Keratinocyte (primary cell): ENCODE results near the gene RAI1. TPM values are rescaled to one million over a fixed set of nuclear protein-coding genes. Genes with fewer than 3 reads are reported as not detected.

ENCODE experiments used
- DNase-seq: peaks from one replicate; pipeline ENCODE4 v3.0.0-alpha.2; 2011; ENCODE audit warnings: low read depth, missing footprints, low spot score
- FAIRE-seq: peaks from 2 replicates; lab custom pipeline; 2011; peaks lifted over from hg19 to GRCh38; lab: Jason Lieb, UNC
- H2AFZ ChIP-seq: 2 replicates; pipeline ENCODE4 v1.6.0; 2012; ENCODE audit warnings: low read length, control low read depth, inconsistent platforms; ENCODE audit not compliant: control insufficient read depth
- H3K27ac ChIP-seq: 2 replicates; pipeline ENCODE4 v1.5.1; 2011; ENCODE audit warnings: low read length; ENCODE audit not compliant: control insufficient read depth, insufficient read depth
- H3K27me3 ChIP-seq: 3 replicates; pipeline ENCODE4 v1.6.0; 2011; ENCODE audit warnings: low read length; ENCODE audit not compliant: control insufficient read depth, insufficient read depth; ENCODE audit errors: extremely low read depth
- H3K36me3 ChIP-seq, 2 experiments: 2 replicates in 1 of 2; 3 replicates in 1 of 2; pipeline ENCODE4 v1.5.1; 2011; ENCODE audit warnings: low read length in 2 of 2, mild to moderate bottlenecking in 1 of 2; ENCODE audit not compliant: control insufficient read depth in 2 of 2, insufficient read depth in 2 of 2; ENCODE audit errors: extremely low read depth in 1 of 2
- H3K4me1 ChIP-seq: 3 replicates; pipeline ENCODE4 v1.5.1; 2011; ENCODE audit warnings: low read length; ENCODE audit not compliant: control insufficient read depth, insufficient read depth; ENCODE audit errors: extremely low read depth
- H3K4me2 ChIP-seq: 3 replicates; pipeline ENCODE4 v1.6.0; 2011; ENCODE audit warnings: low read depth, low read length; ENCODE audit not compliant: control insufficient read depth, insufficient read depth; ENCODE audit errors: extremely low read depth
- H3K4me3 ChIP-seq, 3 experiments: fragments of 200-600 bp in 1 of 3; sonication (generic) in 1 of 3; 2 replicates in 2 of 3; 3 replicates in 1 of 3; pipeline ENCODE4 v1.5.1; 2011 to 2016; ENCODE audit warnings: low read length in 3 of 3, mild to moderate bottlenecking in 3 of 3, control low read depth in 2 of 3, inconsistent platforms in 1 of 3, low read depth in 1 of 3, mixed read lengths in 1 of 3, mixed run types in 1 of 3, moderate library complexity in 1 of 3; ENCODE audit not compliant: control insufficient read depth in 2 of 3, insufficient read depth in 2 of 3; ENCODE audit errors: extremely low read depth in 1 of 3
- H3K79me2 ChIP-seq: 2 replicates; pipeline ENCODE4 v1.6.0; 2012; ENCODE audit warnings: low read length; ENCODE audit not compliant: control insufficient read depth, insufficient read depth
- H3K9ac ChIP-seq: 3 replicates; pipeline ENCODE4 v1.6.0; 2011; ENCODE audit warnings: low read length; ENCODE audit not compliant: control insufficient read depth, insufficient read depth; ENCODE audit errors: extremely low read depth
- H3K9me1 ChIP-seq: 3 replicates; pipeline ENCODE4 v1.6.0; 2011; ENCODE audit warnings: low read length; ENCODE audit not compliant: control insufficient read depth, insufficient read depth; ENCODE audit errors: extremely low read depth
- H3K9me3 ChIP-seq: 2 replicates; pipeline ENCODE4 v1.5.1; 2012; ENCODE audit warnings: low read depth, low read length; ENCODE audit not compliant: control insufficient read depth
- H4K20me1 ChIP-seq: 3 replicates; pipeline ENCODE4 v1.6.0; 2011; ENCODE audit warnings: low read length; ENCODE audit not compliant: control insufficient read depth, insufficient read depth; ENCODE audit errors: extremely low read depth
- EZH2 ChIP-seq: IDR thresholded peaks from one replicate; pipeline ENCODE4 v1.6.1; 2012; ENCODE audit warnings: inconsistent platforms, mild to moderate bottlenecking, low read length, moderate library complexity
- dilution Hi-C: fragments of 300-500 bp; cut with MboI; formaldehyde crosslinking; loops from one replicate; pipeline ENCODE4 v1.7.0; 2020; ENCODE audit warnings: low sequenced_read_pairs; ENCODE audit not compliant: extremely low pct_ligation_motif_present
- polyA plus RNA-seq, 5 experiments: library from polyadenylated mRNA; depleted of rRNA in 3 of 5; stranded (reverse) in 3 of 5; stranded (forward) in 1 of 5; unstranded in 1 of 5; fragments of >200 nt; gene quantifications; 1 replicate in 1 of 5; 2 replicates in 3 of 5; 3 replicates in 1 of 5; pipeline versions ENCODE4 v1.2.1 to v1.2.3, GENCODE V29; 2011 to 2012; ENCODE audit warnings: missing spikeins in 2 of 5, low read depth in 1 of 5, low replicate concordance in 1 of 5
- TF ChIP-seq, protein P1 (sequence below), 3 experiments: IDR thresholded peaks in 1 of 3; conservative IDR thresholded peaks in 1 of 3; optimal IDR thresholded peaks in 1 of 3; 2 replicates in 2 of 3; 3 replicates in 1 of 3; pipeline versions ENCODE3 to v1.5.1; 2011; ENCODE audit warnings: low read length in 3 of 3, mild to moderate bottlenecking in 3 of 3, moderate library complexity in 2 of 3, control low read depth in 1 of 3, inconsistent platforms in 1 of 3; ENCODE audit not compliant: insufficient read depth in 2 of 3; ENCODE audit errors: extremely low read depth in 1 of 3

Gene RAI1
- polyA plus RNA-seq, 1 donor (not counting 4 experiments of a cell fraction or from before 2014, with no cell fraction given), result 2.6 TPM

DNA sequence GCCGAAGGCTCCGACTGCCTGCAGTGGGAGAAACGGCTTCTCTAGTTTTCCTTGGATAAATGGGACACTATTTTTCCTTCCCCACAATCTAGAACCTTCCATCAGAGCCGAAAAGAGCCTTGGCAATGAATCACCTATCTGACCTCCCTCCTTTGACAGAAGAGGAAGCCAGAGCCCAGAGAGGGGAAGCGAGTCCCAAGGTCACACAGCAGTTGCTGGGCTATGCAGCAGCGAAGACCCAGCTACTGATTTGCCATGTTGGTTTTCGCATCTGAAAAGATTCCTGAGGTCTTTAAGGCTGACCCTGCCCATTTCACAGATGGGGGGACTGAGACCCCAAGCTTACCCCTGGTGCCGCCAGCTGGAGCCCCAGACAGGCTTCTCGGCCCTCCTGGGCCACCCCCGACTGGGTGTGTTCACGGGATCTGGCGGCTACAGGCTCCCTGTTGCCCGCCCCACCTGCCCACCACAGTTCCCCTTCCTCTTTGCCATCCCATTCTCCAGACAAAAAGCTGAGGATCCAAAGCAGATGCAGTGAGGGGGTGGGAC, 45.9 kb downstream of the RAI1 start:
- dilution Hi-C loops, result no loop called here
- no peak overlapping the region for H3K4me2 ChIP-seq
- H3K27ac ChIP-seq, result no peak overlapping the region
- no peak for DNase-seq
- H3K27me3 ChIP-seq, result no peaks in the 10 kb centered on the region
- H3K9me3 ChIP-seq, result no peaks in the 10 kb centered on the region
- no peak overlapping the region for H3K4me3 ChIP-seq
- H3K79me2 ChIP-seq, result peaks cover 63% of the 10 kb centered on the region
- H3K4me1 ChIP-seq, result peaks cover 31% of the 10 kb centered on the region
- TF ChIP-seq, protein P1, sequence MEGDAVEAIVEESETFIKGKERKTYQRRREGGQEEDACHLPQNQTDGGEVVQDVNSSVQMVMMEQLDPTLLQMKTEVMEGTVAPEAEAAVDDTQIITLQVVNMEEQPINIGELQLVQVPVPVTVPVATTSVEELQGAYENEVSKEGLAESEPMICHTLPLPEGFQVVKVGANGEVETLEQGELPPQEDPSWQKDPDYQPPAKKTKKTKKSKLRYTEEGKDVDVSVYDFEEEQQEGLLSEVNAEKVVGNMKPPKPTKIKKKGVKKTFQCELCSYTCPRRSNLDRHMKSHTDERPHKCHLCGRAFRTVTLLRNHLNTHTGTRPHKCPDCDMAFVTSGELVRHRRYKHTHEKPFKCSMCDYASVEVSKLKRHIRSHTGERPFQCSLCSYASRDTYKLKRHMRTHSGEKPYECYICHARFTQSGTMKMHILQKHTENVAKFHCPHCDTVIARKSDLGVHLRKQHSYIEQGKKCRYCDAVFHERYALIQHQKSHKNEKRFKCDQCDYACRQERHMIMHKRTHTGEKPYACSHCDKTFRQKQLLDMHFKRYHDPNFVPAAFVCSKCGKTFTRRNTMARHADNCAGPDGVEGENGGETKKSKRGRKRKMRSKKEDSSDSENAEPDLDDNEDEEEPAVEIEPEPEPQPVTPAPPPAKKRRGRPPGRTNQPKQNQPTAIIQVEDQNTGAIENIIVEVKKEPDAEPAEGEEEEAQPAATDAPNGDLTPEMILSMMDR (optimal IDR thresholded peaks at IDR 0.05 in 1 of 3, IDR thresholded peaks at IDR 0.05 in 1 of 3, conservative IDR thresholded peaks at IDR 0.05 in 1 of 3; ENCODE audit: extremely low read depth in 1 of 3, insufficient read depth in 2 of 3, low read length in 3 of 3), result no peak
- TF ChIP-seq EZH2, result no peak
- H4K20me1 ChIP-seq, result peaks cover 35% of the 10 kb centered on the region
- no peak for FAIRE-seq
- peaks cover 2 to 5% of the 10 kb centered on the region in 2 experiments for H3K36me3 ChIP-seq
- H3K9me1 ChIP-seq, result no peaks in the 10 kb centered on the region
- H2AFZ ChIP-seq, result no peak overlapping the region
- no peak overlapping the region for H3K9ac ChIP-seq

DNA sequence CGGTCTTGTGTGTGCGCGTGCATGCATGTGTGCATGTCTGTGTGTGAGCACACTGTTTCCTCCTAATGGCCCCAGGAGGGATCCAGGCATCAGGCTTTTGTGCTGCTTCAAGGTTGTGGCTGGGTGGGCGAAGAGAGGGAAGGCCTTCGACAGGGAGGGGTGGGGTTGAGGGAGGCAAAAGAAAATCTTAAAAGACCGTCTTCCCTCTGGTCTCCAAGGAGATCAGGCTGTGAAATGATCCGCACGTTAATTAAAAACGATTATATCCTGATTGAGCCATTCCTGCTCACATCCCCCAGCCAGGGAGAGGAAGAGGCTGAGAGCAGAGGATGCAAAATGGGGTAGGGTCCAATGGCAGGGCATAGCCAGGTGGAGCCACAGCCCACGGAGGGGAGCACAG, 46.9 kb downstream of the RAI1 start:
- Histone ChIP-seq H3K4me3 (no peak overlapping the region), H3K4me1 (peaks cover 36% of the 10 kb centered on the region), H2AFZ (no peak overlapping the region), H3K9me1 (peaks cover 6% of the 10 kb centered on the region), H3K4me2 (peak overlapping the region; percentile 34), H3K27me3 (no peaks in the 10 kb centered on the region), H4K20me1 (peaks cover 40% of the 10 kb centered on the region), H3K79me2 (peaks cover 64% of the 10 kb centered on the region), H3K27ac (no peak overlapping the region), H3K36me3 (peaks cover 2 to 5% of the 10 kb centered on the region in 2 experiments), H3K9me3 (no peaks in the 10 kb centered on the region), H3K9ac (peak overlapping the region; percentile 20)
- DNase-seq (no peak), FAIRE-seq (no peak)
- TF ChIP-seq, protein P1 (optimal IDR thresholded peaks at IDR 0.05 in 1 of 3, IDR thresholded peaks at IDR 0.05 in 1 of 3, conservative IDR thresholded peaks at IDR 0.05 in 1 of 3; ENCODE audit: extremely low read depth in 1 of 3, insufficient read depth in 2 of 3, low read length in 3 of 3), result no peak
- TF ChIP-seq EZH2, result no peak
- dilution Hi-C loops, result no loop called here
